NCI-H446 (cell line): Measurements from ENCODE around the gene RAB6B.
A peak's percentile ranks its signal among the peaks of the same experiment; 100 is the strongest.

ENCODE experiments used
- DNase-seq, 2 experiments: peaks; one replicate each; lab custom pipeline; 2025; lab: John Stamatoyannopoulos, UW

RAB6B gene

DNA sequence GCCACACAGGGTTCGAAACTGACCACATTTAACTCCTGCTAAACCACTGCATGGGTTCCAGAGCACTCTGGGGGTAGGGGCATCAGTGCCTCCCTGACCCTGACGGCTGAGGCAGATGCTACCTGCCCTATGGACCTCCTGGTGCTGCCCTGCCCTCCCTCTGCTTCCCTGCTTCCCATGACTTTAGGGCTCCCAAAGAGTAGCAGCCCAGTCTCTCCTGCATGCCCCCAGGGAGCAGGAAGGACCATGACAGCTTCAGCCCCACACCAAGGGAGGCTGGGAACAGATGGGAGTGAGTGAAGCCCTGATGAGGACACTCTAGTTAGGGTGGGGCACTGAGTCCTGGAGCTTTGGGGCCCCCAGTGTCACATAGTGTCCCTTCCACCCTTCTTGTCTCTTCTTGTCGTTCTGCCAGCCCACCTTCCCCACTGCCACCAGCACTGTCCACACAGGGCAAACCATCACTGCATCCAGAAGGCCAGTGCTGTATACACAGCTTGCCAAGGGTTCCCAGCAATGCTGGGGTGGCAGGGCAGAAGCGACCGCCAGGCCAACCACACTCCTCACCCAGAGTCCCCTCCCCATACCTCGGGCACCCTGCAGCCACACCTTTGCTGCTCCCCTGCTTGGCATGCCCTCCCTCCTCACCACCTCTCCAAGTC is 59.1 kb downstream of the RAB6B start:
- DNase-seq = no peak

GRCh38 chr3:133835961-133836360 is 59.7 kb downstream of the RAB6B start:
- no peak for DNase-seq

DNA sequence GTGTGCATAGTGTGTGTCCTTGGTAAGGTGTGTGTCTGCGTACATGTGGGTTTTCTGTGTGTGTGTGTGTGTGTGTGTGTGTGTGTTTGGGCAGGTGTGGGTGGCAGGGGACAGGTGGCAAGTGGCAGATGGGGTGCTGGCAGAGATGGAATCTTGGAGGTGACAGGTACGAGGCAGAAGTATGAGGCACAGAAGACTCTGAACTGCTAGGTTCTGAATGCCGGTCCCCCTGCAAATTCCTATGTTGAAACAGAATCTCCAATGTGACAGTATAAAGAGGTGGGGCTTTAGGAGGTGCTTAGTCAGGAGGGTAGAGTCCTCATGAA is 60.3 kb downstream of the RAB6B start:
- no peak for DNase-seq

DNA sequence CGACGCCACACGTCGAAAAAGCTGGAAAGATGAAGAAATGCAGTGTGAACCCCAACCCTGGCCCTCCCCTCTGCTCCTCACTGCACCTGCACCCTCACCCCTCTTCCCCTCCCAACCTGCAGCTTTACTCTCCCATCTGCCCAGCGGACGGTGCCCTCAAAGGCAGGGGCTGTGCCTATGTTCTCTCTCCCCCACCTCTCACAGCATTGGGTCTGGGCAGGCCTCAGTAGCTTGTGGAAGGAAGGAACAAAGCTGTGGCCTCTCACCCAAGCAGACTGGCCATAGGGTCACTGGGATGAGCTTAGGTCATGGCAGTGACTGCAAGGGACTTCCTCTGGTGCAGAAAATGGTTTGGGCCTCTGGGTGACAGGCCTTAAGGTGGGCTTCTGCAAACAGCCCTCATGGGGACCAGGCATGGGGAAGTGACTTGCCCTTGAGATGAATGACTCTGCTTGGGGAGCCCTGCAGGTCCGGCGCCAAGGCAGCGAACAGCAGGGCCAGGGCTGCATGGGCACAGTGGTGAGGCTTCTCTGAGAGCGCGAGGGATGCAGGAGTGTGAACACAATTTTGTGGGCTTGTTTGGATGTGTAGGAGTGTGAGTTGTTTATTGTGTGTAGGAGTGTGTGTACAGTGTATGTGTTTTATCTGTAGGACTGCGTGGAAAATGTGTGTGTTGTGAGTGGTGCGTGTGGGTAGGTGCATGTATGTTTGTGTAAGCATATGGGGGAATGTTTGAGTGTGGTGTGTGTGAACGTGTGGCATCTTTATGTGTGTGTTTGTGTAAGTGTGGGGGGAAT is 60.9 kb downstream of the RAB6B start:
- no peak for DNase-seq

DNA sequence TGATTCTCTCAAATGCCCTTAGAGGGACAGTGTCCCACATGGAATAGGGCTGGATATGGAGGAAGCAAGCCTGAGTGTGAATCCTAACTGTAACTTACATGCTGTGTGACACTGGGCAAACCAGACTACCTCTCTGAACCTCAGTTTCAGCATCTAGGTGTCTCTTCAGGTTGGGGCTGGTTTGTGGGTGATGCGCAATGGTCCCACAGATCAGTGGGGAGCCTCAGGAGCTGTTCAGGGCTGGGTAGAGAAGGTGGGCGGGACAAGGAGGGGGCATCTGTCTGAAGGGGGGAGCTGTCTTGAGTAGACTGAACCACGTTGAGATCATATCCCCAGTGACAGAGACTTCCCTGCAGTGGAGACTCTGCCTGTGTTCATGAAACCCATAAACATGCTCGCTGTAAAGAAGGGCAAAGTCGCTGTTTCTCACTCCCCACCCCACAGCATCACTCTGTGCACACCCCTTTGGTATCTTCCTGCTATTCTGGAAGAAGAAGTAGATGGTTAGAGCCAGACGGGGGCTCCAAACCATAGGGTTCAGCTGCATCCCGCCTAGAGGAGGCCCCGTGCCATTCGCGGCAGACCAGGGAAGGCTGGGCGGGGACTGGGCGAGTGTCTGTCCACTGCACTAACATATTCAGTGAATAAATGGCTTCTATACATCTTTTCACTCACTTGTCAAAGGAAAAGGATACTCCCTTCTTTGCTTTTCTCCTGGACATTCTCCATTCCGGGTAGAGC is 61.6 kb downstream of the RAB6B start:
- no peak for DNase-seq

DNA sequence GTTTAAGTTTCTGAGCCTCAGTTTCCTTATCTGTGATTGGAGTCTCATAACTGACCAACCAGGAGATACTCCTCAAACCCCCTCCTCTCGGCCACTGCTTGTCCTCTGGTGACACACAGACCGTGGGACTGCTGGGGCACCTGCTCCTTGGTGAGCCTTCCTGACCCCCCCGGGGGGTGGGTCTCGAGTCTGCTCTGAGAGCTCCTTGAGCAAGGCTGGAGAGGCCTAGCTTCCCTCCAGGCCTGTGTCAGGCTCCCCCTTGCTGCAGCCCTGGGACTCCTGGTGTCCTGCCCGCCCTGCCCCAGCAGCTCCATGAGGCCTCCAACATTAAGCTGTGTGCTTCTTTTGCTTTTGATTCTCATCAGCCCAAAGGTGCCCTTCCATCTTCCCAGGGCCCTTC is 62.4 kb downstream of the RAB6B start:
- no peak for DNase-seq

DNA sequence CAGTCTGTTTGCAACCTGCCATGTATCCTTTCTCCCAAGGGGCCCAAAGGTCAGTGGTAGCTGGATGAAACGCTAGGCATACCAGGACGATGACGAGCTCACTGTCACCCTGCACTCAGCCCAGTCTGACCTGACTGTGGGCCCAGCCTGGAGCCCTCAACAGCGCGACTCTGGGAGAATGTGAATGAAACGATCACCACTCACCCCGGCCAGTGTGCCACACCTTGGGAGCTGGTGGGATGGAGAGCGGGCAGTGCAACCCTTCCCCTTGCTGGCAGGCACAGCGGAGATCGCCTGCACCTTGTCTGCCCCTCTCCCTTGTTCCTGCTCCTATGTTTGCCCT is 62.9 kb downstream of the RAB6B start:
- no peak for DNase-seq

DNA sequence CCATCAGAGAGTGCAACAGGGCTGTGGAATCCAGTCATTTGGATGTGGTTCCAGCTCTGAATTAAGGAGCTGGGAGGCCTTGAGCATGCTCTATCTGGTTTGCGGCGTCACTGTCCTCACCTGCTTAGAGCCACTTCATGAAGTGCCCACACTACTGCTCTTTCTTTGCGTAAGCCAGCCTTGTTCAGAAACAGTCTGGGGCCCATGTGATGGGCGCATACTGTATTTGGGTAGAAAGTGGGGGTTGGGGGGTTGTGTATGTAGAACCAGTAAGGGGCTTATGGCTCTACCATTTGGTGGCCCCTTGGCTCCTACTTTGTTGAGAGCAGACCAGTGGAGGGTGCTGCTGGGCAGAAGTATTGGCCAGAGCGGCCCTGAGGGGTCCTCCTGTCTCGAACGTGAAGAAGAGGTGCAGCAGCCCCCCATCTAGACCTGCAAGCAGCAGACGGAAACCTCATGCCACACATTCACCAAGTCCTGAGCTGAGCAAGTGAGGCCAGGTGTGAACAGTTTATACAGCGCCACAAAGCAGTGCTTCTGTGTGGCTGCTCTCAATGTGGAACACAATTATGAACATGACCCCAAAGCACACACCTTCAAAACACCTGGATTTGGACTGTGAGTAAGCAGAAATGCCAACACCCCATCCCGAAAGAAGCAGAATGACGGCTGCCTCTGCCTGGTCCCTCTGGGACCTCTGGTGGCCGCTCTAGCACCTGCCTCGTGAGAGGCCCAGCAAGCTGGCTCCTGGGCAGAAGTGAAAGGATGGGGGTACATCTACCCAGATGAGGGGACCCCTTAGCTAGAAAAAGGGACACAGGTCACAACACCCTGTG is 63.5 kb downstream of the RAB6B start:
- DNase-seq = no peak

DNA sequence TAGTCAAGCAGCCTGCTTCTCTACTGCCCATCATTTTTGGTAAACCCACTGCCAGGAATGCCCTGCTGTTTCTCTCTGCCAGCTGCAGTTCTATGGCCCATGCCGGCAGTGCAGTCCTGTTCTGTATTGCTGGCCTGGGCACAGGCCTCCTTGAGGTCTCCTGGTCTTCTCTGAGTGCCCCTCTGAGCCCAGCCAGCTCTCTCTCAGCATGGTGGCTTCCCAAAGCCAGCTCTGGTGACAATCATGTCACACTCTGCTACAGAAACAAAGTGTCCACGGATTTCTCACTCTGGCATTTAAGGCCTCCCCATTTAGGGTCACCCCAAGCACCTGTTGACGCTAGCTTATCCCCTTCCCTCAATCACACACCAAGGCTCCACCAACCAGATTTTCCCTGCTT is 65.6 kb downstream of the RAB6B start:
- DNase-seq = no peak

GRCh38 chr3:133829310-133829707 is 66.4 kb downstream of the RAB6B start:
- peak in 1 of 2 experiments; percentile 48 for DNase-seq

DNA sequence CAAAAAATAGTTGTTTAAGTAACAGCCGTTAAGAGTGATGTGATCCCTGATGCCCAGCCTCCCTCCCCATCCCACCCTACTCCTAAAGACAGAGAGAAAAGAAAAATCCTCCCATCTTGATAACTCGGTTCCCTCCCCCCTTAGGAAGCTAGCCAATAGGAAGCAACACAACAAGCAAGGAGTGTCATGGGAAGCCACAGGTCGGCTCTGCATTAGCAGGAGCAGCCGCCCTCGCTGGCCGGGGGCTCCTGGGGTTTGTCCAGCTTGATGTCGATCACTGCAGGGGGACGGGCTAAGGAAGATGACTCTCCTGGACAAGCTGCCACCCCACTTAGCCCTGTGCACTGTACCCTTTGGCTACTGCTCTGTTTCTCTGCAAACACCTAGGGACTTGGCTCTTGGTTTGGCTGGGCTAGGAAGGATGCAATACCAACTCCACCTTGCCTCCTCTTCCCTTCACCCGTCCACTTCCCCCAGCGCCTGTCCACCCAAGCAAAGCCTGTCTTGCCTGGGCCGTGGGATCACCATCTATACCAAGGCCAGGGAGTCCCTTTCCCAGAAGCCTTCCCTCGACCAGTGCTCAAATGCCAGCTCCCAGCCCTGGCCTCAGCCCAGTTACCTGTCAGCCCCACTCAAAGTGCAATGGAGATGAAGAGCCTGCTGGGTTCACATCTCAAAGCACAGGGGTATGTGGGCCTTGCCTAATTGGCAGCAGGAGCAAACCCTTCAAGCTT is 66.9 kb downstream of the RAB6B start:
- peak in 1 of 2 experiments; percentile 48 for DNase-seq

GRCh38 chr3:133827684-133828083 is 68.0 kb downstream of the RAB6B start:
- DNase-seq = peak in 1 of 2 experiments; percentile 35

- peak in 1 of 2 experiments; percentile 55 for DNase-seq
These were observed 68.5 kb downstream of the RAB6B start for GRCh38 chr3:133827136-133827535.

- DNase-seq = no peak
These were observed 69.5 kb downstream of the RAB6B start for GRCh38 chr3:133825969-133826727.

DNA sequence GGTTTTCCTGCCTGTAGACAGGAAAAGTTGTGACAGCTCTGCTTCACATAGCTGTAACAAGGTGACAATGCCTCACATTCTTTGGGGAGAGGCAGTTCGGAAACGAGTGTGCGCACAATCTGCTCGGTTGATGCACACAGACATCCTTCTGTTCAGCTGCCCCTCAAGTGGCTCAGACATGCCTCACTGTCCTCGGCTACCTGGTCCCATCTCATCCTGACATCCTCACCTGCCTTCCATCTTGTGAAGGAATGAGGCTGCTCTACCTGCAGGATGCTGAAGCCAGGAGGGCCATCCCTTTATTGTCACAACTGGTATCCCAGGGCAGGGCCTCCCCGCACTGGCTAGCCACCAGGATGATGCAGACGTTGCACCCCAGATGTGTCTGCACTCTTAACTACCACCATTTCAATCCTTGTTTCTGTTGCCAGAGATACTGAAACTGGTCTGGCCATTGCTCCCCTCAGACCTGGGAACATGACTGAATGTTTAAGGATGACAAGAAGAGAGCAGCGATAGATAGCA is 70.7 kb downstream of the RAB6B start:
- DNase-seq = no peak

GRCh38 chr3:133821767-133822638 is 73.7 kb downstream of the RAB6B start:
- no peak for DNase-seq

DNA sequence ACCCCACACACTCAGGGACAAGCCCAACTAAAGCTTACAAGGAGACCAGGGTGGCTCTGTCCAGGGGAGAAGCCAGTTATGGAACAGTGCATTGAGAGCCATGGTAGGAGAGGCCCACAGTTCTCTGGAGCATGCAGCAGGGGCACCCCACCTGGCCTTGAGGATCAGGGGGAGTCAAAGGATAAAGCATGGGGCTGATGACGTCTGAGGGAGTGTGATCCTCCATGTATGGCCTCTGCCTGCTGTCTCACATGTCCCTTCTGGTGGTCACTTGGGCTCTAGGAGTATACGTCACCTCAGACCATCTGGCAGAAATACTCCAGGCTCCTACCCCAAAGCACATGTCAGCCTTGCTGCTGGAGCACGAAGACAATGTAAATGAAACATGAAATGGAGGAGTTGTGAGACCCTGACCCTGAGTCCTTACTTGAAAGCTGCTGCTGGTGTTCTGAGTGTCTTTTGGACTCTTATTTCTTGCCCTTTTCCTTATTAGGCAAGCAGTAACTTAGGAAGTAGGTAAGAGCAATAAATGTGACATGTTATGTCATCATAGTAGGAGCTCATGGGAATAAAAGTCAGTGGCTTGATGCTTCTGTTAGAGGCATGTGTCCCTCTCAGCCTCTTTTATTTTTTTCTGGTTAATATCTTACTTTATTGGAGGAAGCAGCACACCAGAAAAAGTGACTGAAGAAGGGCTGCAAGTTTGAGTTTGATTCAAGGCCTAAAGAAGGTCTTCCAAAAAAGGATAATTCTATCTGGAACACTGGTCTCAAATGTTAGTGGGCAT is 74.6 kb downstream of the RAB6B start:
- DNase-seq = no peak

GRCh38 chr3:133820129-133820528 is 75.6 kb downstream of the RAB6B start:
- DNase-seq = no peak

- DNase-seq = no peak
These were observed 80.3 kb downstream of the RAB6B start for GRCh38 chr3:133815386-133815785.
